Endothelial cell of umbilical vein (primary cell): Measurements from ENCODE around the gene KCNG2. TPM values are rescaled to one million over a fixed set of nuclear protein-coding genes. Genes with fewer than 3 reads are reported as not detected.

ENCODE experiments used
- BruUV-seq: library from RNA; stranded (reverse); fragments of 400-500 nt; replicated peaks from 2 replicates; lab custom pipeline; 2021; lab: Mats Ljungman, UMichigan
- CTCF ChIA-PET: fragments of 300-600, 350-600 bp; sonication (Branson Sonifier 250); formaldehyde crosslinking; loops from one replicate; lab custom pipeline; 2021; ENCODE audit warnings: antibody characterized with exemption, inconsistent platforms; lab: Charles Lee
- POLR2A ChIA-PET: fragments of 300-600, 350-600 bp; sonication (Branson Sonifier 250); formaldehyde crosslinking; loops from one replicate; lab custom pipeline; 2021; ENCODE audit warnings: antibody characterized with exemption, inconsistent platforms; lab: Charles Lee
- DNase-seq: peaks from one replicate; pipeline ENCODE4 v3.0.0-alpha.2; 2011; ENCODE audit warnings: low read depth, low spot score
- FAIRE-seq: peaks from 2 replicates; lab custom pipeline; 2011; peaks lifted over from hg19 to GRCh38; lab: Jason Lieb, UNC
- H2AFZ ChIP-seq: 2 replicates; pipeline ENCODE4 v1.6.0; 2012; ENCODE audit warnings: low read depth, low read length, control low read depth, inconsistent platforms
- H3K27ac ChIP-seq: 2 replicates; pipeline ENCODE4 v1.5.1; 2011; ENCODE audit warnings: low read depth, mild to moderate bottlenecking, control low read depth, low read length, moderate library complexity; ENCODE audit not compliant: insufficient read depth
- H3K27me3 ChIP-seq, 2 experiments: 2 replicates each; pipeline versions ENCODE4 v1.6.0 to v1.6.1; 2011; ENCODE audit warnings: low read length in 2 of 2, mixed read lengths in 1 of 2; ENCODE audit not compliant: control insufficient read depth in 2 of 2, insufficient read depth in 2 of 2
- H3K36me3 ChIP-seq, 2 experiments: 2 replicates in 1 of 2; 3 replicates in 1 of 2; pipeline ENCODE4 v1.5.1; 2011; ENCODE audit warnings: low read length in 2 of 2, mild to moderate bottlenecking in 1 of 2, moderate library complexity in 1 of 2; ENCODE audit not compliant: control insufficient read depth in 2 of 2, insufficient read depth in 2 of 2; ENCODE audit errors: extremely low read depth in 1 of 2
- H3K4me1 ChIP-seq: 3 replicates; pipeline ENCODE4 v1.5.1; 2011; ENCODE audit warnings: mild to moderate bottlenecking, low read length; ENCODE audit not compliant: control insufficient read depth, insufficient read depth; ENCODE audit errors: extremely low read depth
- H3K4me2 ChIP-seq: 2 replicates; pipeline ENCODE4 v1.6.1; 2011; ENCODE audit warnings: low read length, control low read depth, mixed read lengths; ENCODE audit not compliant: insufficient read depth
- H3K4me3 ChIP-seq, 3 experiments: fragments of 200-600 bp in 1 of 3; sonication (generic), shearing (Covaris generic) in 1 of 3; replicated peaks in 1 of 3; 2 replicates each; pipeline ENCODE4 v1.5.1; 2011 to 2016; ENCODE audit warnings: control low read depth in 3 of 3, low read length in 3 of 3, mild to moderate bottlenecking in 2 of 3, inconsistent platforms in 1 of 3, low read depth in 1 of 3, moderate library complexity in 1 of 3; ENCODE audit not compliant: insufficient read depth in 1 of 3
- H3K79me2 ChIP-seq: 2 replicates; pipeline ENCODE4 v1.6.0; 2012; ENCODE audit warnings: low read length, inconsistent platforms; ENCODE audit not compliant: control insufficient read depth, insufficient read depth
- H3K9ac ChIP-seq: replicated peaks from 2 replicates; pipeline ENCODE3; 2011; ENCODE audit warnings: low read length, control low read depth; ENCODE audit not compliant: insufficient read depth; ENCODE audit errors: extremely low read depth
- H3K9me1 ChIP-seq: replicated peaks from 3 replicates; pipeline ENCODE4 v1.6.0; 2011; ENCODE audit warnings: mild to moderate bottlenecking, low read length; ENCODE audit not compliant: control insufficient read depth, insufficient read depth; ENCODE audit errors: extremely low read depth
- H3K9me3 ChIP-seq: replicated peaks from 2 replicates; pipeline ENCODE4 v1.5.1; 2012; ENCODE audit warnings: low read length, inconsistent platforms; ENCODE audit not compliant: control insufficient read depth, insufficient read depth
- H4K20me1 ChIP-seq: replicated peaks from 2 replicates; pipeline ENCODE3; 2011; ENCODE audit warnings: mild to moderate bottlenecking, low read length; ENCODE audit not compliant: control insufficient read depth, insufficient read depth; ENCODE audit errors: extremely low read depth
- EZH2 ChIP-seq: IDR thresholded peaks from 2 replicates; pipeline ENCODE4 v1.6.1; 2012; ENCODE audit warnings: borderline replicate concordance, low read depth, mild to moderate bottlenecking, moderate library complexity, low read length, inconsistent platforms; ENCODE audit not compliant: severe bottlenecking
- FOS ChIP-seq: IDR thresholded peaks from 2 replicates; pipeline ENCODE4 v1.6.1; 2011; ENCODE audit warnings: mild to moderate bottlenecking, low read length, moderate library complexity, borderline replicate concordance; ENCODE audit not compliant: insufficient read depth
- GATA2 ChIP-seq: IDR thresholded peaks from 2 replicates; pipeline ENCODE4 v1.7.0; 2011; ENCODE audit warnings: low read depth, mild to moderate bottlenecking, moderate library complexity, mixed read lengths, low read length; ENCODE audit not compliant: insufficient read length, insufficient read depth
- JUN ChIP-seq: IDR thresholded peaks from 2 replicates; pipeline ENCODE4 v1.6.1; 2011; ENCODE audit warnings: borderline replicate concordance, low read depth; ENCODE audit not compliant: insufficient read length, insufficient read depth
- MYC ChIP-seq: IDR thresholded peaks from one replicate; pipeline ENCODE4 v1.6.1; 2011; ENCODE audit warnings: mild to moderate bottlenecking, low read depth, low read length
- POLR2A ChIP-seq: IDR thresholded peaks from 2 replicates; pipeline ENCODE4 v1.6.1; 2012; ENCODE audit warnings: low read depth, mild to moderate bottlenecking, control low read depth, low read length
- POLR2AphosphoS5 ChIP-seq: IDR thresholded peaks from 2 replicates; pipeline ENCODE4 v1.6.1; 2012; ENCODE audit warnings: low read depth, mild to moderate bottlenecking, control low read depth, low read length, moderate library complexity; ENCODE audit not compliant: insufficient read depth
- dilution Hi-C: fragments of 300-500 bp; cut with MboI; formaldehyde crosslinking; loops from one replicate; pipeline ENCODE4 v1.15.0; 2019; ENCODE audit warnings: low sequenced_read_pairs; ENCODE audit not compliant: extremely low pct_ligation_motif_present
- intact Hi-C: fragments of 100-400 bp; cut with micrococcal nuclease; formaldehyde crosslinking; loops from one replicate; pipeline ENCODE4 v1.10.0; 2022
- polyA plus RNA-seq, 4 experiments: library from polyadenylated mRNA; depleted of rRNA in 3 of 4; stranded (reverse) in 3 of 4; unstranded in 1 of 4; fragments of >200 nt; gene quantifications; 2 replicates each; pipeline versions ENCODE4 v1.2.1 to v1.2.3, GENCODE V29; 2011 to 2012; ENCODE audit warnings: missing spikeins in 1 of 4
- total RNA-seq: library from RNA; stranded (reverse); gene quantifications from 2 replicates; pipeline ENCODE4 v1.2.3, GENCODE V29; 2021
- TF ChIP-seq, protein P1 (sequence below): IDR thresholded peaks from 2 replicates; pipeline ENCODE4 v1.6.1; 2011; ENCODE audit not compliant: insufficient read depth, insufficient read length
- TF ChIP-seq, protein P2 (sequence below), 2 donors: IDR thresholded peaks; 1 replicate in 1 of 2; 2 replicates in 1 of 2; pipeline ENCODE4 v1.5.1; 2011; ENCODE audit warnings: low read length in 2 of 2, mild to moderate bottlenecking in 2 of 2, moderate library complexity in 2 of 2, control low read depth in 1 of 2, inconsistent platforms in 1 of 2, low read depth in 1 of 2; ENCODE audit not compliant: insufficient read depth in 1 of 2; ENCODE audit errors: extremely low read depth in 1 of 2

KCNG2 gene
- total and polyA plus RNA-seq, 2 donors (not counting 3 experiments of a cell fraction or from before 2014, with no cell fraction given), result not detected

DNA sequence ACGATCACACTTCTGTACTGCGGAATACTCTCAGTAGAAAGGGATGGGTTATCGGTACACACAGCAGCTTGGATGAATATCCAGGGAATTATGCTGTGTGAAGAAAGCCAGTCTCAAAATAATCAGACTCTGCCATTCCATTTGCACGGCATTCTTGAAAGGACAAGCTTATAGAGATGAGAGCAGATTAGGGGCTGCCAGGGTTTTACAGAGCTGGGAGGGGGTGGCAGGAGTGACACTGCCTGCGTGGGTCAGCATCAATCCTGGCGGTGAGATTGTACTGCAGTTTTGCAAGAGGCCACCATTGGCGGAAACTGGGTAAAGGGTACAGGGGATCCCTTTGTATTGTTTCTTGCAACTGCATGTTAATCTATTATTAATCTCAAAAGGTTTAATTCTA, 16.6 kb downstream of the KCNG2 start:
- FAIRE-seq (no peak), DNase-seq (no peak)
- Histone ChIP-seq H3K9me1 (no peaks in the 10 kb centered on the region), H3K79me2 (no peaks in the 10 kb centered on the region), H3K27me3 (peaks cover 0 to 2% of the 10 kb centered on the region in 2 experiments), H3K4me1 (no peaks in the 10 kb centered on the region), H3K27ac (no peak overlapping the region), H3K9ac (no peak overlapping the region), H3K4me2 (no peak overlapping the region), H3K36me3 (no peaks in the 10 kb centered on the region), H4K20me1 (no peaks in the 10 kb centered on the region), H3K4me3 (no peak overlapping the region), H2AFZ (no peak overlapping the region), H3K9me3 (no peaks in the 10 kb centered on the region)
- dilution Hi-C loops (no loop called here), intact Hi-C loops (no loop called here)
- CTCF ChIA-PET, result no interaction called here
- TF ChIP-seq EZH2, result no peak
- no peak for TF ChIP-seq MYC
- TF ChIP-seq, protein P1, sequence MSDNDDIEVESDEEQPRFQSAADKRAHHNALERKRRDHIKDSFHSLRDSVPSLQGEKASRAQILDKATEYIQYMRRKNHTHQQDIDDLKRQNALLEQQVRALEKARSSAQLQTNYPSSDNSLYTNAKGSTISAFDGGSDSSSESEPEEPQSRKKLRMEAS, result no peak
- no peak for TF ChIP-seq GATA2
- no peak for TF ChIP-seq JUN
- TF ChIP-seq POLR2A, result no peak
- TF ChIP-seq POLR2AphosphoS5, result no peak
- no peak for TF ChIP-seq FOS
- TF ChIP-seq, protein P2, sequence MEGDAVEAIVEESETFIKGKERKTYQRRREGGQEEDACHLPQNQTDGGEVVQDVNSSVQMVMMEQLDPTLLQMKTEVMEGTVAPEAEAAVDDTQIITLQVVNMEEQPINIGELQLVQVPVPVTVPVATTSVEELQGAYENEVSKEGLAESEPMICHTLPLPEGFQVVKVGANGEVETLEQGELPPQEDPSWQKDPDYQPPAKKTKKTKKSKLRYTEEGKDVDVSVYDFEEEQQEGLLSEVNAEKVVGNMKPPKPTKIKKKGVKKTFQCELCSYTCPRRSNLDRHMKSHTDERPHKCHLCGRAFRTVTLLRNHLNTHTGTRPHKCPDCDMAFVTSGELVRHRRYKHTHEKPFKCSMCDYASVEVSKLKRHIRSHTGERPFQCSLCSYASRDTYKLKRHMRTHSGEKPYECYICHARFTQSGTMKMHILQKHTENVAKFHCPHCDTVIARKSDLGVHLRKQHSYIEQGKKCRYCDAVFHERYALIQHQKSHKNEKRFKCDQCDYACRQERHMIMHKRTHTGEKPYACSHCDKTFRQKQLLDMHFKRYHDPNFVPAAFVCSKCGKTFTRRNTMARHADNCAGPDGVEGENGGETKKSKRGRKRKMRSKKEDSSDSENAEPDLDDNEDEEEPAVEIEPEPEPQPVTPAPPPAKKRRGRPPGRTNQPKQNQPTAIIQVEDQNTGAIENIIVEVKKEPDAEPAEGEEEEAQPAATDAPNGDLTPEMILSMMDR (IDR thresholded peaks at IDR 0.05; ENCODE audit: extremely low read depth in 1 of 2, insufficient read depth in 1 of 2, low read depth in 1 of 2, low read length in 2 of 2), result no peak
- no TSS peak for BruUV-seq
- POLR2A ChIA-PET, result no interaction called here
